Smooth muscle cell (in vitro differentiated cells): ENCODE measurements around the gene GP1BA. TPM values are rescaled to one million over a fixed set of nuclear protein-coding genes. Genes with fewer than 3 reads are reported as not detected.

Experiments used
- DNase-seq: peaks from one replicate; lab custom pipeline; 2025; ENCODE audit not compliant: unreplicated experiment; lab: John Stamatoyannopoulos, UW
- H2AFZ ChIP-seq: fragments of 200-600 bp; sonication (generic); 2 replicates; pipeline ENCODE4 v1.6.0; 2016; ENCODE audit warnings: antibody characterized with exemption, low read depth, mild to moderate bottlenecking
- H3F3A ChIP-seq: fragments of 200-600 bp; sonication (generic); 2 replicates; pipeline ENCODE4 v1.6.0; 2017; ENCODE audit warnings: antibody characterized with exemption, low read depth
- H3K27ac ChIP-seq: fragments of 200-600 bp; sonication (generic); 2 replicates; pipeline ENCODE4 v1.5.1; 2016; ENCODE audit warnings: low read depth, mild to moderate bottlenecking
- H3K27me3 ChIP-seq: fragments of 200-600 bp; sonication (generic); 2 replicates; pipeline ENCODE4 v1.6.1; 2016; ENCODE audit warnings: low read depth, mild to moderate bottlenecking
- H3K36me3 ChIP-seq: fragments of 200-600 bp; sonication (generic); 2 replicates; pipeline ENCODE4 v1.5.1; 2016; ENCODE audit warnings: low read depth
- H3K4me1 ChIP-seq: fragments of 200-600 bp; sonication (generic); 2 replicates; pipeline ENCODE4 v1.5.1; 2016; ENCODE audit warnings: low read depth
- H3K4me2 ChIP-seq: fragments of 200-600 bp; sonication (generic); 2 replicates; pipeline ENCODE4 v1.6.0; 2016; ENCODE audit warnings: mild to moderate bottlenecking
- H3K4me3 ChIP-seq: fragments of 200-600 bp; sonication (generic); 2 replicates; pipeline ENCODE4 v1.5.1; 2016; ENCODE audit warnings: mild to moderate bottlenecking
- H3K79me2 ChIP-seq: fragments of 200-600 bp; sonication (generic); 2 replicates; pipeline ENCODE4 v1.6.0; 2016; ENCODE audit warnings: low read depth, mild to moderate bottlenecking
- H3K9ac ChIP-seq: fragments of 200-600 bp; sonication (generic); 2 replicates; pipeline ENCODE4 v1.6.0; 2016; ENCODE audit warnings: low read depth
- H3K9me3 ChIP-seq: fragments of 200-600 bp; sonication (generic); replicated peaks from 2 replicates; pipeline ENCODE4 v1.5.1; 2016; ENCODE audit warnings: low read depth
- H4K20me1 ChIP-seq: fragments of 200-600 bp; sonication (generic); 2 replicates; pipeline ENCODE4 v1.6.0; 2016; ENCODE audit warnings: low read depth
- WGBS: methylation state at CpG from one replicate; pipeline ENCODE4 v1.1.7; 2016; ENCODE audit warnings: low lambda C conversion rate; 5-methylcytosine and 5-hydroxymethylcytosine counted together
- polyA plus RNA-seq: library from polyadenylated mRNA; unstranded; fragments of >200 nt; fragmentation: Nextera tagmentation; extraction: Ambion mirVana; gene quantifications from 2 replicates; pipeline ENCODE4 v1.2.1, GENCODE V29; 2016
- total RNA-seq: library from RNA; depleted of rRNA; stranded (reverse); fragments of >200 nt; gene quantifications from 2 replicates; pipeline ENCODE4 v1.2.3, GENCODE V29; 2014
- TF ChIP-seq, protein P1 (sequence below): fragments of 200-600 bp; sonication (generic); IDR thresholded peaks from 2 replicates; pipeline ENCODE4 v1.5.1; 2017; ENCODE audit warnings: borderline replicate concordance, mild to moderate bottlenecking, antibody characterized with exemption; ENCODE audit not compliant: insufficient read depth, poor library complexity, severe bottlenecking

The GP1BA gene
- total and polyA plus RNA-seq, 2 experiments from 2014 or later: 0.07 TPM; not detected in 1

GRCh38 chr17:4900231-4901107 lies 31.6 kb upstream of the GP1BA start:
- H3K4me1 ChIP-seq: no peaks in the 10 kb centered on the region
- TF ChIP-seq, protein P1, sequence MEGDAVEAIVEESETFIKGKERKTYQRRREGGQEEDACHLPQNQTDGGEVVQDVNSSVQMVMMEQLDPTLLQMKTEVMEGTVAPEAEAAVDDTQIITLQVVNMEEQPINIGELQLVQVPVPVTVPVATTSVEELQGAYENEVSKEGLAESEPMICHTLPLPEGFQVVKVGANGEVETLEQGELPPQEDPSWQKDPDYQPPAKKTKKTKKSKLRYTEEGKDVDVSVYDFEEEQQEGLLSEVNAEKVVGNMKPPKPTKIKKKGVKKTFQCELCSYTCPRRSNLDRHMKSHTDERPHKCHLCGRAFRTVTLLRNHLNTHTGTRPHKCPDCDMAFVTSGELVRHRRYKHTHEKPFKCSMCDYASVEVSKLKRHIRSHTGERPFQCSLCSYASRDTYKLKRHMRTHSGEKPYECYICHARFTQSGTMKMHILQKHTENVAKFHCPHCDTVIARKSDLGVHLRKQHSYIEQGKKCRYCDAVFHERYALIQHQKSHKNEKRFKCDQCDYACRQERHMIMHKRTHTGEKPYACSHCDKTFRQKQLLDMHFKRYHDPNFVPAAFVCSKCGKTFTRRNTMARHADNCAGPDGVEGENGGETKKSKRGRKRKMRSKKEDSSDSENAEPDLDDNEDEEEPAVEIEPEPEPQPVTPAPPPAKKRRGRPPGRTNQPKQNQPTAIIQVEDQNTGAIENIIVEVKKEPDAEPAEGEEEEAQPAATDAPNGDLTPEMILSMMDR: no peak
- WGBS: 50% methylated on average over 65 of the region's 65 CpGs
- H2AFZ ChIP-seq: no peak overlapping the region
- no peaks in the 10 kb centered on the region for H4K20me1 ChIP-seq
- H3K4me3 ChIP-seq: peak overlapping the region; percentile 65
- no peaks in the 10 kb centered on the region for H3K27me3 ChIP-seq
- H3K9ac ChIP-seq: peak overlapping the region; percentile 88
- no peak for DNase-seq
- peaks cover 8% of the 10 kb centered on the region for H3F3A ChIP-seq
- H3K9me3 ChIP-seq: no peaks in the 10 kb centered on the region
- no peaks in the 10 kb centered on the region for H3K36me3 ChIP-seq
- H3K4me2 ChIP-seq: peak overlapping the region; percentile 82
- no peaks in the 10 kb centered on the region for H3K79me2 ChIP-seq
- peak overlapping the region; percentile 69 for H3K27ac ChIP-seq

DNA sequence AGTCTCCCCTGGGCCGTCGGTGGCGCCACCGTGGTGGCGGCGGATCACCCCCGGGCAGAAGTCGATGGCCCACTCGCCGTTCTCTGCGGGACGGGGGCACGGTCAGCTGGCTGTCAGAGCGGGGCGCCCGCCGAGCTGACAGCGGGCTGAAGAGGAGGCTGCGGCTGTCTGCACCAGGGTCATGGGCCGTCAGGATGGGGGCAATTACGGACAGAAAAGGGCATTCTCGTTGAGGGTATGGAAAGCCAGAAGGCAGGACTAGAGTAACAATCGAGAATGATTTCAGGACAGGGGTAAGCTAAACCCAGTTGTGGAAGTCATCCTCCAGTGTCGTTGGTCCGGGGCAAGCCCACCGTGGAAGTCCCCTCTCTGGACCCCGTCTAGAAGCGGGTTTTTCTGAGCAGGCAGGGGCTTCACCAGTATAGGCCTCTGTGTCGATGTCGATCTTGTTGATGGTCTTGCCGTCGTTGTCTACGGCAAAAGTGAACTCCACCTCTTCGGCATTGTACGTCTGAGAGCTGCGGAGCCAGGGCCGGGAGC lies 30.9 kb upstream of the GP1BA start:
- Histone ChIP-seq H3K4me1 (no peaks in the 10 kb centered on the region), H3K27ac (no peak overlapping the region), H3K9me3 (no peaks in the 10 kb centered on the region), H3K27me3 (no peaks in the 10 kb centered on the region), H3K4me3 (no peak overlapping the region), H2AFZ (no peak overlapping the region), H3F3A (peaks cover 8% of the 10 kb centered on the region), H3K4me2 (peak overlapping the region; percentile 82), H3K36me3 (no peaks in the 10 kb centered on the region), H4K20me1 (no peaks in the 10 kb centered on the region), H3K9ac (no peak overlapping the region), H3K79me2 (no peaks in the 10 kb centered on the region)
- WGBS: 93% methylated on average over 37 of the region's 37 CpGs
- DNase-seq: no peak
- TF ChIP-seq, protein P1: no peak

DNA sequence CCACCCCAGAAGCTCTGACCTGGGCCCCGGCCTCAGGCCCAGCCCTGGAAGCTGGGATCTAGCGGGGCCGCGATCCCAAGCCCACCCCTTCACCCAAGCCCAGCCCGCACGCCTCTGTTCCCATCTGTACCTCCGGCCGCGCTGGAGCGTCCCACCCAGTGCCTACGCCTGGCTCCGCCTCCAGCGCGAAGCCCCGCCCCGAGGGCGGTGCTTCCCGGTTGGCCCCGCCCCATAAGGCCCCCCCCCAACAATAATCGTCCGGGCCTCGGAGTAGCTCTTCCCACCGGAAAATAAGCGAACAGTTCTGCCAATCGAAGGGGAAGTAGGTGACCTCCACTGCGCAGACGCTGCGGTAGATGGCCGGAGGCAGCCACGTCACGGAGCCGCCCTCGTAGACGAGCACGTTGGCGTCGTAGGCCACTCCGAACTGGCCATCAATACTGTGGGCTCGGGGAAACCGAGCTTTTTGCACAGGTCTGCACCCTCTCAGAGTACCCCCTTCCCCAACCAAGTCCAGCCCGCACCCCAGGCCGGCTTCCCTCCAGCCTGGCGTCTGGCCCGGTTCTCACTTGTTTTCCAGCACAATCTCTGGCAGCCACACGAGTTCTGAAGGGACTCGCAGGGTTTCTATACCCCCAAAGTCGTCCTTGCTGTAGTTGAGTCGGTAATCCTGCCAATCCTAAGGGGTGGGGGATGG lies 30.3 kb upstream of the GP1BA start:
- Histone ChIP-seq H3K4me1 (no peaks in the 10 kb centered on the region), H2AFZ (no peak overlapping the region), H3K27me3 (no peaks in the 10 kb centered on the region), H3K9me3 (no peaks in the 10 kb centered on the region), H3F3A (peaks cover 8% of the 10 kb centered on the region), H3K27ac (no peak overlapping the region), H4K20me1 (no peaks in the 10 kb centered on the region), H3K4me2 (no peak overlapping the region), H3K4me3 (no peak overlapping the region), H3K36me3 (no peaks in the 10 kb centered on the region), H3K79me2 (no peaks in the 10 kb centered on the region), H3K9ac (no peak overlapping the region)
- 97% methylated on average over 27 of the region's 48 CpGs for WGBS
- TF ChIP-seq, protein P1: no peak
- DNase-seq: no peak
